Mucosa of gallbladder (tissue), 1 donor: Measurements from ENCODE around the gene CEP350. TPM values are rescaled to one million over a fixed set of nuclear protein-coding genes. Genes with fewer than 3 reads are reported as not detected.
A peak's percentile ranks its signal among the peaks of the same experiment; 100 is the strongest.

Source experiments
- DNase-seq: peaks from one replicate; pipeline ENCODE4 v3.0.0-alpha.2; 2020; ENCODE audit warnings: low spot score
- total RNA-seq: library from RNA; stranded (reverse); gene quantifications from one replicate; pipeline ENCODE4 v1.2.1, GENCODE V29; 2021
- donor health status: DM: no; HTN: no; CAD: no.

CEP350 gene, protein sequence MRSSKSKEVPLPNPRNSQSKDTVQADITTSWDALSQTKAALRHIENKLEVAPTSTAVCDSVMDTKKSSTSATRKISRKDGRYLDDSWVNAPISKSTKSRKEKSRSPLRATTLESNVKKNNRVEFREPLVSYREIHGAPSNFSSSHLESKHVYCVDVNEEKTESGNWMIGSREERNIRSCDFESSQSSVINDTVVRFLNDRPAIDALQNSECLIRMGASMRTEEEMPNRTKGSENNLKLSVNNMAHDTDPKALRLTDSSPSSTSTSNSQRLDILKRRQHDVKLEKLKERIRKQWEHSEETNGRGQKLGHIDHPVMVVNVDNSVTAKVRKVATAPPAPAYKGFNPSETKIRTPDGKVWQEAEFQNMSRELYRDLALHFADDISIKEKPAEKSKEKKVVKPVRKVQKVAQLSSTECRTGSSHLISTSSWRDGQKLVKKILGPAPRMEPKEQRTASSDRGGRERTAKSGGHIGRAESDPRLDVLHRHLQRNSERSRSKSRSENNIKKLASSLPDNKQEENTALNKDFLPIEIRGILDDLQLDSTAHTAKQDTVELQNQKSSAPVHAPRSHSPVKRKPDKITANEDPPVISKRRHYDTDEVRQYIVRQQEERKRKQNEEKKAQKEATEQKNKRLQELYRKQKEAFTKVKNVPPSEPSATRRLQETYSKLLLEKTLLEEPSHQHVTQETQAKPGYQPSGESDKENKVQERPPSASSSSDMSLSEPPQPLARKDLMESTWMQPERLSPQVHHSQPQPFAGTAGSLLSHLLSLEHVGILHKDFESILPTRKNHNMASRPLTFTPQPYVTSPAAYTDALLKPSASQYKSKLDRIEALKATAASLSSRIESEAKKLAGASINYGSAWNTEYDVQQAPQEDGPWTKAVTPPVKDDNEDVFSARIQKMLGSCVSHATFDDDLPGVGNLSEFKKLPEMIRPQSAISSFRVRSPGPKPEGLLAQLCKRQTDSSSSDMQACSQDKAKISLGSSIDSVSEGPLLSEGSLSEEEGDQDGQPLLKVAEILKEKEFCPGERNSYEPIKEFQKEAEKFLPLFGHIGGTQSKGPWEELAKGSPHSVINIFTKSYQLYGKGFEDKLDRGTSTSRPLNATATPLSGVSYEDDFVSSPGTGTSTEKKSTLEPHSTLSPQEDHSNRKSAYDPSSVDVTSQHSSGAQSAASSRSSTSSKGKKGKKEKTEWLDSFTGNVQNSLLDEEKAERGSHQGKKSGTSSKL (N-terminal part only)
- total RNA-seq = 48.4 TPM

DNA sequence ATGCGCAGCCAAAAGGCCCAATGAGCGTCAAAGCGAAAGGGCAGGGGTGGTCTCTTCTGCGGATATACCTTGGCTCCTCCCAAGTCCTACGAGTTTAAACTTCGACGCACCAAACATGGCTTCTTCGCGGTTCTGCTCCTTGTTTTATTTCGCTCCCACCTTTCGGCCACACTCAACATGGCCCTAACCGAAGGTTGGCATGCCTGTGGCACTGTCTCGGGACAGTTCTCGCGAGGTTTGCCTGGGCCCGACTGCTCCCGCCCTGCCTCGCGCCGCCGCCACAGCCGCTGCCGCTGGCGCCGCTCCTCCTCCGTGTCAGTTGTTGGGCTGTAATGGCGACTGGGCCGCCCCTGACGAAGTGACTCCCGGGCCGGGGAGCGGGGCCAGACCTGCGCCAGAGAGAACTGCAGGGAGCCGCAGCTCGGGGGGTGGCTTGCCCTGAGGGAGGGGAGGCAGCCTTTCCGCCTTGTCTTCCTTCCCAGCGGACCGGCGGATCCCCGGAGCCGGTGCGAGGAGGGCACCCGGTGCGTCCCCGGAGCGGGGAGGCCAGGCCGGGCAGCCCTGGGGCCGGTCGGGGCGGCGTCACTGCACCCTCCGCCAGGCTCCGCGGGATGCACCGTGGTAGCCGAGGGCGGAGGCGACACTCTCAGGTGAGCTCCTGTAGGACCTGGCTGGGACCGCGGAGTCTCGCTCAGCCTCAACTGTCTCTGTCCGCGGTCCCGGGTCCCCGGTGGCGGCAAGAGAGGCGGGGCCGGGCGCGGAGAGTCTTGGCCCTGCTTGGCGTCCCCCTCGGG lies at the start of gene CEP350:
CEP350 (plus strand) TSS at position 318 of the 794 bp plus-strand sequence. CDS start 31,372 bp downstream, outside the sequence.
- peak; percentile 99 for DNase-seq

DNA sequence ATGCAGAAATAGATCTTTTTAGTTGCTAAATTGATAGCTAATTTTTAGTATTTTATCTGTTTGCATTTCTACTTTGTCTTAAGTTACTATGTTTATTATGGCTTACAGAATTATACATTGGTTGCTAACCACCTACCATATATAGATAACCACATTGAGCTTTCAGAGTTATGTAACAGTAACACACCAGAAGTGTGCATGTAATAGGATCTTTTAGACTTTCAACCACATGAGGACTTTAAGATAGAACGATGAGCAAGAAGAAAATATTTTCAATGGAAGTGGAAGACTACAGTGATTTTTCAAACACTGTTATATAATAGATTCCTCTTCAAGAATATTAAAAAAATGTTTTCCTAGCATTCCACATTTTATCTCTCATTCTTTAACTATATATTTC lies 43.7 kb upstream of the CEP350 start:
- DNase-seq = no peak

GRCh38 chr1:179911812-179912211 lies 42.8 kb upstream of the CEP350 start:
- DNase-seq = no peak

GRCh38 chr1:179917601-179918429 lies 36.8 kb upstream of the CEP350 start:
- no peak for DNase-seq

- DNase-seq = no peak
Observed at GRCh38 chr1:179921472-179921871, 33.1 kb upstream of the CEP350 start.

GRCh38 chr1:179921981-179922872 lies 32.4 kb upstream of the CEP350 start:
- no peak for DNase-seq

DNA sequence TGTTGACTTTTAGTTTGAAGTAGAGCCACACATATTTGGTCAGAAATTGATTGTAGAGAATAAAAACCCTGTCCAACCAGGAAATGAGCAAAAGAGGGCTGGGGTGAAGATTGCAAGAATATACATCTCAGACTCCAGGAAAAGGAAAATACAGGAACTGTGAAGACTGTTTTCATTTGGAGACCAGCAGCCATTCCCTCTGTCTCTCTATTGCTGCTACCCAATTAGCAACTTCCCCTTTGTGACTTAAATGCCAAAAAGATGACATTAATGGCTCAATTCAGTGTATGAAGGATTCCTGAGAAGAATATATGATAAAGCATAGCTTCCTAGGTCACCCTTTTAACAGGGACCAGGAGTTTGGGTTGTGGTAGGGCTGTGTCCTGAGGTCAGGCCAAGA lies 31.6 kb upstream of the CEP350 start:
- DNase-seq = no peak

GRCh38 chr1:179924268-179924667 lies 30.3 kb upstream of the CEP350 start:
- DNase-seq = no peak

DNA sequence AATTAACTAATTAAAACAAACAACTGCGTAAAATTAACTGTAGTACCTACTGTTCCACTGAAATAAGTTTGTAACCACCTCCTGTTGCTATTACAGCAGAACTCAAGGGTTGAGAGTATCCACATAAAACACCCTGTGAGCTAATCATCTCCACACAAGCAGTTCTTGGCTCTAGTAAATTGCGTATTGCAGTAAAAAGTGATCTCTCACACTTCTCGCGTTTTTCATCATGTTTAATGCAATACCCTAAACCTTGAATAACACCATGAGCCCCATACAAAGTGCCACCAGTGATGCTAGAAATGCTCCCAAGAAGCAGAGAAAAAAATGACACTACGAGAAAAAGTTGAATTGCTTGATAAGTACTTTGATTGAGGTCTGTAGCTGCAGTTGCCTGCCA lies 29.3 kb upstream of the CEP350 start:
- no peak for DNase-seq

DNA sequence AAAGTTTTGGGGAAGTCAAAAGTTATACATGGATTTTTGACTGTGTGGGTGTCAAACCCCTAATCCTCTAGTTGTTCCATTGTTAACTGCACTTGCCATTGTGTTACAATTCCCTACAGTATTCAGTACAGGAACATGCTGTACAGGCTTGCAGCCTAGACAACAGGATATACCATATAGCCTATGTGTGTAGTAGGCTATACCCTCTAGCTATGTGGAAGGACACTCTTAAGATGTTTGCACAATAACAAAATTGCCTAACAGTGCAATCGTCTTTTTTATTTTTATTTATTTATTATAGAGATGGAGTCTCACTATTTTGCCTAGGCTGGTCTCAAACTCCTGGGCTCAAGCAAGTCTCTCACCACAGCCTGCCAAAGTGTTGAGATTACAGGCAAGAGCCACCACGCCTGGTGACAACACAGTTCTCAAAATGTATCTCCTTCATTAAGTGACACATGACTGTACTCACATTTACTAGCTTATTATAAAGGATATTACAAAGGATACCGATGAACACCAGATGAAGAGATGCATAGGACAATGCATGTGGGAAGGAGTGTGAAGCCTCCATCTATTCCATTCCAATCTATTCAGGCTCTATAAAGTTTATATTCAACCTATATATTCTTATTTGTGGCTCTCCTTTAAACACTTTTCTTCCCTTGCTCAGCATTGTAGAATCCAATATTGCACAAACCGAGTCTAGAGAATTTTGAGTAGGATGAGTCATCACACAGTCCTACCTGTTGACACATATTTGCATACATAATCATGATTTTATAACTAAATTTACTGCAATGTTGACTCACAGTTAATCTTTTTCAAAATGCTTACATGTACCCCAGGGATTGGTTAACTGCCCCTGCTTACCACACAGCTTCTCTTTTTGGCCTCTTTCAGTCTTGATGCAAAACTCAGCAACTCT lies 28.4 kb upstream of the CEP350 start:
- DNase-seq = no peak

GRCh38 chr1:179926850-179927205 lies 27.8 kb upstream of the CEP350 start:
- DNase-seq = no peak

DNA sequence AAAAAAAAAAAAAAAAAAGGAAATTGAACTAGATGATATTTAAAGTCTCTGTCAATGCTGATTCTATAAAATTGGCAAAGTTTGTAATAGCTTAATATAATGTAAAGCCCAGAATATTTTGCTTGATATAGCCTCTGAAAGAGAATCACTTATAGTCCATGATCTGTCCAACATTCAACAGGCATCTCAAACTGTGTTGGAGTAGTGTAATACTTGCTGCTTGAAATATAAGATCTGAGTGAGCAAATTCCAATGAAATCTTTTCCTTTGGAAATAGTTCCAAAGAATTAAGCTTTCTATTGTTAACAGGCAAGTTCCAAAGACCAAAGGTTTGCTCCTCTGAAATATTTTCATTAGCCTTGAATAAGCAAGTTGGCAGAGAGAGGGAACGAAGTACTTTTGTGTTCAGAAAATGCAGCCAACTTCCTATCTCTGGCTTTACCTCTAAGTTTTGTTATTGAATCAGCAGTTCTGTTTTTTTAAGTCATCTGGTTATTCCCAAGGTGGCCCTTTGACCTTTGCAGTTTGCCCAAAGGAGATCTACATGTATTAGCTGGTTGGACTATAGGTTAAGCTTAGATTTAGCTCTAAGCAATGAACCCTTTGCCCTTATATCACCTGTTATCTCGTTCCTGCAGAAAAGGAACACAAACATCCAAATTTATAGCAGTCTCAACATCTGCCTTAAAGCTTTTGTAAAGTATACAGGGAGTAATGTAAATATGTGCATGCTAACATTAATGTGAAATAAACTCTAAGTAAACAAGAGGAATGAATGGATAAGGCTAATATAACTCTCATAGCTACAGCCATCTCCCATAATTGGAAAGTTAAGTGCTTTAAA lies 24.4 kb upstream of the CEP350 start:
- no peak for DNase-seq

DNA sequence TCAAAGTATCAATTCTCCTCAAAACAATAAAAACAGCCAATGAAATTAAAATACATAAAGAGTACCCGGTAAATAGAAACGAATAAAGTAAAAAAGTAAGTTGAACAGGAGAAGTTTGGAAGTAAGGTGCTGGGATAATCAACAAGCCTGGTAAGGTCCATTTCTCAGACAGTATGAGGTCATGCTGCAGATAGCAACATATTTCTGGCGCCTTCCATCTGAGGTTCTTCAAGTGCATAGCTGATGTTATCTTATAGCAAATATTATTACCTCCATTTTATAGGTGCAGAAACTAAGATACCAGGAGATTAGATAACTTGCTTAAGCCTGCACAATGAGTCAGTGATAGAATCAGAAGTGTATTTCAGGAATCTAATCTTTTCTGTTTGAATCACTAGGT lies 23.7 kb upstream of the CEP350 start:
- DNase-seq = no peak

- DNase-seq = no peak
Observed at GRCh38 chr1:179933219-179933618, 21.4 kb upstream of the CEP350 start.

- DNase-seq = no peak
Observed at GRCh38 chr1:179935909-179936496, 18.6 kb upstream of the CEP350 start.

GRCh38 chr1:179937668-179938254 lies 16.8 kb upstream of the CEP350 start:
- DNase-seq = no peak

DNA sequence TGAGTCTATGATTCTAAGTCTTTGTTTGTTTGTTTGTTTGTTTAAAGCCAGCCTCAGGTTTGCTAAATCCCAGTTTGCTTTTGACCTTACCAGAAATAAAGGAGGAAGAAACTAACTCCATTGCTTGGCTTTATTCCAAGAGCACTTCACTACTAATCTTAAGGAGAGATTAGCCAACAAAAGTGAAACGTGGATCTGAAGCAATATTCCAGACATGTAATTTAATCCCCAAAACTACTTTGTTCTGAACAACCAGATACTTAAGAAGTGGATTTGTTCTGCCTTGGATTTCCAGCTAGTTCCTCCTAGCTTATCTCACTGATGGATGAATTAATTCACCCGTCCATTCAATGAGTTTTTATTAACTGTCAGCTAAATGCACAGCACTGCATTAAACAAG lies 15.9 kb upstream of the CEP350 start:
- no peak for DNase-seq
